GM20000 (cell line): ENCODE measurements around the gene NECAB3.

ENCODE experiments used
- DNase-seq: peaks from one replicate; pipeline ENCODE4 v3.0.0; 2012; ENCODE audit warnings: low spot score
- CTCF ChIP-seq: IDR thresholded peaks from 2 replicates; pipeline ENCODE4 v1.5.1; 2012; ENCODE audit warnings: mild to moderate bottlenecking, control low read depth; ENCODE audit errors: extremely low read depth, missing control alignments

NECAB3 gene

GRCh38 chr20:33658510-33658909 lies 15.7 kb downstream of the NECAB3 start:
- TF ChIP-seq CTCF: no peak
- no peak for DNase-seq

- no peak for DNase-seq
- no peak for TF ChIP-seq CTCF
Measured at GRCh38 chr20:33657704-33658095, 16.5 kb downstream of the NECAB3 start.

GRCh38 chr20:33656783-33657703 lies 17.2 kb downstream of the NECAB3 start:
- no peak for TF ChIP-seq CTCF
- DNase-seq: no peak

- no peak for TF ChIP-seq CTCF
- no peak for DNase-seq
Measured at GRCh38 chr20:33656010-33656782, 18.0 kb downstream of the NECAB3 start.

- no peak for DNase-seq
- TF ChIP-seq CTCF: no peak
Measured at GRCh38 chr20:33655164-33655563, 19.1 kb downstream of the NECAB3 start.

- TF ChIP-seq CTCF: no peak
- DNase-seq: no peak
Measured at GRCh38 chr20:33654680-33655161, 19.5 kb downstream of the NECAB3 start.
